Rectal smooth muscle tissue (tissue), 1 donor: Measurements from ENCODE around the gene DAO.
"Not testable (repeated sequence)": the region's sequence is repeated elsewhere in the genome, so short reads cannot be mapped to it uniquely, and the experiment has no call there.

ENCODE experiments used
- H3K27ac ChIP-seq: one replicate; pipeline ENCODE4 v1.7.0; 2013; ENCODE audit warnings: low read depth, low read length, inconsistent platforms
- H3K27me3 ChIP-seq: one replicate; pipeline ENCODE4 v1.7.0; 2013; ENCODE audit warnings: low read length; ENCODE audit not compliant: control insufficient read depth, insufficient read depth
- H3K36me3 ChIP-seq: one replicate; pipeline ENCODE4 v1.7.0; 2013; ENCODE audit warnings: low read length; ENCODE audit not compliant: control insufficient read depth, insufficient read depth
- H3K4me1 ChIP-seq: one replicate; pipeline ENCODE4 v1.7.0; 2013; ENCODE audit warnings: low read length; ENCODE audit not compliant: control insufficient read depth, insufficient read depth
- H3K4me3 ChIP-seq: one replicate; pipeline ENCODE4 v1.7.0; 2013; ENCODE audit warnings: low read length
- H3K9ac ChIP-seq: one replicate; pipeline ENCODE4 v1.7.0; 2013; ENCODE audit warnings: low read length

The DAO gene

DNA sequence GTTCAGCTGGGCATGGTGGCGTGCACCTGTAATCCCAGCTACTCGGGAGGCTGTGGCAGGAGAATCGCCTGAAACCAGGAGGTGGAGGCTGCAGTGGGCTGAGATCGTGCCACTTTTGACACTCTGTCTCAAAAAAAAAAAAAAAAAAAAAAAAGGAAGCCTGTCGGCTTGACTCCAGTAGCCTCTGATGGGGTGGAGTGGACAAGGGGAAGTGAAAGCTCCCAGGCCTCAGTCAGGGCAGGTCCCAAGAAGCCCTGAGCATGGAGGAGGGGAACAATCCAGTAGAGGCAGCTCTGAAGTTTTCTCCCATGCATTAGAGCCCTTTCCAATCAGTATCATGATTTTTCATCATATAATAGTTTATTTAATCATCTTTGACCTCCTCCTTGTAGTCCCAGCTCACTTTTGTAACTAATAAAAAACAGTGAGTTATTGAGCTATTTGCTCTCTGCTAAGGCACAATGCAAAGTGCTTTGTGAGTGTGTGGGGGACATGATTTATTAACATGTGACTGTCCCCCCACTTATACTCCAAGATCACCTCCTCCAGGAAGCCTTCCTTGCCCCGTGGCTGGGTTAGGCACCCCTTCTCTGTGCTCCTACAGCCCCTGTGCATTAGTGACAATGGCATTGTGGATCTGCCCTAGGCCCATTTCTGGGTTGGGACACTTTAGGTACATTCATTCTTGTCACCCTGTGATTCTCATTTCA, 17.9 kb upstream of the DAO start:
- H3K4me1 ChIP-seq = no peaks in the 10 kb centered on the region
- no peak overlapping the region for H3K27ac ChIP-seq
- no peaks in the 10 kb centered on the region for H3K36me3 ChIP-seq
- H3K27me3 ChIP-seq = no peaks in the 10 kb centered on the region
- no peak overlapping the region for H3K4me3 ChIP-seq
- no peak overlapping the region for H3K9ac ChIP-seq

DNA sequence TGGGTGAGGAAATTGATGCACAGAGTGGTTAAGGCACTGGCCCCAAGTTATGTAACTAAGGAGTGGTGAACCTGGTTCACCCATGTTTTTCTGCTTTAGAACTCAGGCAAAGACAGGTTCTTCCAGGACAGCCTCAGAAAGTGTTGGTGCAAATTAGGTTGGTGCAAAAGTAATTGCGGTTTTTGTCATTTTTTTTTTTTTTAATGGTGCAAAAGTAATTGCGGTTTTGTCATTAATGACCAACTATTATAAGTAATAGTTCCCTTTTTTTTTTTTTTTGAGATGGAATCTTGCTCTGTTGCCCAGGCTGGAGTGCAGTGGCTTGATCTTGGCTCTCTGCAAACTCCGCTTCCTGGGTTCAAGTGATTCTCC, 17.3 kb upstream of the DAO start:
- Histone ChIP-seq H3K9ac (no peak overlapping the region), H3K4me3 (no peak overlapping the region), H3K4me1 (no peaks in the 10 kb centered on the region), H3K36me3 (no peaks in the 10 kb centered on the region), H3K27ac (no peak overlapping the region), H3K27me3 (no peaks in the 10 kb centered on the region)

DNA sequence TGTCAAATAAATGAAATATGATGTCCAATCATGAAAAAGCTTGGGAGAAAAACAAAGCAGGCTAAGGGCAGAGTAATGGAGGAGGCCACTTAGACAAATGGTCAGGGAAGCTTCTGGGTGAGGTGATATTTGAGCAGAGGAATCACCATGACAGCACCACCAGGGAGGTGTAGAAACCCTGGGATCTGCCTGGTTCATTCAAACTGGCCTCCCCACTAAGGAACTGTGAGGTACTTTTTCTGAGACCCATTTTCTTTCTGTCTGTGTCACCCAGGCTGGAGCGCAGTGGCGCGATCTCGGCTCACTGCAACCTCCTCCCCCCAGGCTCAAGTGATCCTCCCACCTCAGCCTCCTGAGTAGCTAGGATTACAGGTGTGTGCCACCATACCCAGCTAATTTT, 14.7 kb upstream of the DAO start:
- Histone ChIP-seq H3K4me1 (no peaks in the 10 kb centered on the region), H3K27me3 (no peaks in the 10 kb centered on the region), H3K4me3 (no peak overlapping the region), H3K9ac (no peak overlapping the region), H3K36me3 (no peaks in the 10 kb centered on the region), H3K27ac (no peak overlapping the region)

DNA sequence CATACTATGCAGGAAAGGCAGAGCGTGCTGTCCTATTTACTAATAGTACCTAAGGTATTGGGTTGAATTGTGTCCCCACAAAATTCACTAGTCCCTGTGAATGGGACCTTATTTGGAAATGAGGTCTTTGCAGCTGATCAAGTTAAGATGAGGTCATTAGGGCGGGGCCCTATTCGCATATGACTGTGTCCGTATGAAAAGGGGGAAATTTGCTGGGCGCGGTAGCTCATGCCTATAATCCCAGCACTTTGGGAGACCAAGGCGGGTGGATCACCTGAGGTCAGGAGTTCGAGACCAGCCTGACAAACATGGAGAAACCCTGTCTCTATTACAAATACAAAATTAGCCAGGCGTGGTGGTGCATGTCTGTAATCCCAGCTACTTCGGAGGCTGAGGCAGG, 13.8 kb upstream of the DAO start:
- H3K4me1 ChIP-seq, H3K27me3 ChIP-seq, H3K36me3 ChIP-seq, H3K9ac ChIP-seq, H3K4me3 ChIP-seq, H3K27ac ChIP-seq: not testable (repeated sequence)

DNA sequence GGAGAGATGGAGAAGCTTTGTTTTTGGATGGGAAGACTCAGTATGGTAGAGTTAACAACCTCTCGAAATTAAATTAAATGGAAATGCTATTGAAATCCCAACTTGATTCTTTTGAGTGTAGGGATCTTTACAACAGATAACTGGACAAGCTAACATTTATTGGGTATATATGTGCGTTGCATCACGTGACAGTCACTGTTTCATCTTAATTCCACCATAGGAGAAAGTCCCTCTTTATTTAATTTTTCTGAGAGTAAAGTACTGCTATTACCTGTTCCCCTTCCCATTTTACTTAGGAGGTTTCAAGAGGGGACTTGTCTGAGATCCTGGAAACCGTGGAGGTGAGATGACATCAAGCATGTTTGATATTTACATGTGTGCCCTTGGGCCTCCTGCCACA, 11.1 kb upstream of the DAO start:
- no peaks in the 10 kb centered on the region for H3K36me3 ChIP-seq
- H3K4me3 ChIP-seq = no peak overlapping the region
- no peaks in the 10 kb centered on the region for H3K4me1 ChIP-seq
- H3K9ac ChIP-seq = no peak overlapping the region
- no peak overlapping the region for H3K27ac ChIP-seq
- no peaks in the 10 kb centered on the region for H3K27me3 ChIP-seq

DNA sequence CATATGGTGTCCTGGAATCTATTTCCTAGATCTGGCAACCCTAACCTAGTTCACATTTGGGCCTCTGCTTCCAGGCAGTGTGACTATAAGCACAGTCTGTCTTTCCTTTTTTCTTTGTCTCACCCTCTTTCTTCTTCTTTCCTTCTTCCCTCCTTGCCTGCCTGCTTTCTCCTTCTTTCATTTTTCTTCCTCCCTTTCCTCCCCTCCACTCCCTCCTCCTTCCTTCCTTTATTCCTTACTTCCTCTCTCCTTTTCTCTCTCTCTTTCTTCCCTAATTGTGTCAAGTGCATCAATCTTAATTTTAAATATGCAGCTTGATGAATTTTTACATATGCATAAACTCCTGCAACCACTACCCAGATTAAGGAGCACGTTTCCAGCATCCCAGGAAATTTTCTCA, 4.6 kb upstream of the DAO start:
- Histone ChIP-seq H3K27ac (no peak overlapping the region), H3K4me1 (no peaks in the 10 kb centered on the region), H3K36me3 (no peaks in the 10 kb centered on the region), H3K9ac (no peak overlapping the region), H3K4me3 (no peak overlapping the region), H3K27me3 (no peaks in the 10 kb centered on the region)

DNA sequence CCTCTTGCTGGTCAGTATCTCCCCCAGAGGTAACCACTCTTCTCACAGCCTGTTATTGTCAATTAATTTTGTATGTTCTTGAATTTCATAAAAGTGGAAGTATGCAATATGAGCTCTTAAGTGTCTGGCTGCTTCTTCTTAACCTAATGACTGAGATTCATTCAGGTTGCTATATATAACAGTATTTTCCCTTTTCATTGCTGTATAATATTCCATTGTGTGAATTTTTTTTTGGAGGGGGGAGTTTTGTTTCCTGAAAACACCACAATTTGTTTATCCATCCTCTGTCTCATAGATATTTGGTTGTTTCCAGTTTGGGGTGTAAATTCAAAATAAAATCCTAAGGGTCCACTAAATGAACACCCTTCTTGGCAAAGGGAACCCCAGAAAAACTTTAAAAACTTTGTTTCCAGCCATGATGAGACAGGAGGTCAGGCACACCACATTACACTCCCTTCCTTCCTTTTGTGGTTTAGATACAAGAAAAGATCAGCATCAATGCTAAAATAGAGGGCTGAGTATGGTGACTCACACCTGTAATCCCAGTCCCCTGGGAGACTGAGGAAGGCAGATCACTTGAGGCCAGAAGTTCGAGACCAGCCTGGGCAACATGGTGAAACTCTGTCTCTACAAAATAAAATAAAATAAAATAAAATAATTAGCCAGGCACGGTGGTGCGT, 4.1 kb upstream of the DAO start:
- no peak overlapping the region for H3K9ac ChIP-seq
- H3K4me1 ChIP-seq = no peaks in the 10 kb centered on the region
- H3K27me3 ChIP-seq = no peaks in the 10 kb centered on the region
- no peak overlapping the region for H3K27ac ChIP-seq
- H3K36me3 ChIP-seq = no peaks in the 10 kb centered on the region
- H3K4me3 ChIP-seq = no peak overlapping the region

DNA sequence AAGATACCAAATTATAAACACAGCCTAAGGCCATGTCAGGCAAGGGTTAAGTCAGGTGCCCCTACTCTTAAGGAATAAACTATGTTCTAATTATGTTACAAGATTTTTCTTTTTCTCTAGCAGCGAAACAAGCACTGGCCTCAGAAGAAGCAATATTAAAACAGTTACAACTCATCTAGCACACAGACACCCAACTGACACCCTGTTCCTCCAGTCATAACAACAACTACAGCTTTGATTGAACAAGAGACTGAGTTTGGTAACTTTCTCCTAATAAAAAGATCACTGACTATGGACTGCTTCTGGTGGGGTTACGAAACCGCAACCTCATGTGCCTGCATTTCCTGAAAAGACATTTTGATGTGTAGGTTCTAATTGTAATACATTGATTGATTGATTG, 3.3 kb upstream of the DAO start:
- H3K36me3 ChIP-seq = no peaks in the 10 kb centered on the region
- no peak overlapping the region for H3K9ac ChIP-seq
- no peak overlapping the region for H3K27ac ChIP-seq
- H3K27me3 ChIP-seq = no peaks in the 10 kb centered on the region
- H3K4me3 ChIP-seq = no peak overlapping the region
- H3K4me1 ChIP-seq = no peaks in the 10 kb centered on the region

DNA sequence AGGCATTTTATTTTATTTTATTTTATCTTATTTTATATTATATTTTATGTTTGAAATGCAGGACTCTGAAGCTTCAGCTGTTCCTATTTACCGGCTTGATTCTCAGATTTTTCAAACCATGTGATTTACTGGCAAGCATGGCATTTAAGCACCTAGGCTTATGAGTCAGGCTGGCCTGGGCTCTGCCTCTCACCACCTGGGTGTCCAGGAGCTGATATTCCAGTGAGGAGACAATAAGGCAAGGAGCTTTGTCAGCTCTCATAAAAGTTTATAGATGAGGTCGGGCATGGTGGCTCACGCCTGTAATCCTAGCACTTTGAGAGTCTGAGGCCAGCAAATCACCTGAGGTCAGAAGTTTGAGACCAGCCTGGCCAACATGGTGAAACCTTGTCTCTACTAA, 2.1 kb downstream of the DAO start:
- Histone ChIP-seq H3K27ac (no peak overlapping the region), H3K36me3 (no peaks in the 10 kb centered on the region), H3K4me3 (no peak overlapping the region), H3K27me3 (no peaks in the 10 kb centered on the region), H3K4me1 (no peaks in the 10 kb centered on the region), H3K9ac (no peak overlapping the region)

DNA sequence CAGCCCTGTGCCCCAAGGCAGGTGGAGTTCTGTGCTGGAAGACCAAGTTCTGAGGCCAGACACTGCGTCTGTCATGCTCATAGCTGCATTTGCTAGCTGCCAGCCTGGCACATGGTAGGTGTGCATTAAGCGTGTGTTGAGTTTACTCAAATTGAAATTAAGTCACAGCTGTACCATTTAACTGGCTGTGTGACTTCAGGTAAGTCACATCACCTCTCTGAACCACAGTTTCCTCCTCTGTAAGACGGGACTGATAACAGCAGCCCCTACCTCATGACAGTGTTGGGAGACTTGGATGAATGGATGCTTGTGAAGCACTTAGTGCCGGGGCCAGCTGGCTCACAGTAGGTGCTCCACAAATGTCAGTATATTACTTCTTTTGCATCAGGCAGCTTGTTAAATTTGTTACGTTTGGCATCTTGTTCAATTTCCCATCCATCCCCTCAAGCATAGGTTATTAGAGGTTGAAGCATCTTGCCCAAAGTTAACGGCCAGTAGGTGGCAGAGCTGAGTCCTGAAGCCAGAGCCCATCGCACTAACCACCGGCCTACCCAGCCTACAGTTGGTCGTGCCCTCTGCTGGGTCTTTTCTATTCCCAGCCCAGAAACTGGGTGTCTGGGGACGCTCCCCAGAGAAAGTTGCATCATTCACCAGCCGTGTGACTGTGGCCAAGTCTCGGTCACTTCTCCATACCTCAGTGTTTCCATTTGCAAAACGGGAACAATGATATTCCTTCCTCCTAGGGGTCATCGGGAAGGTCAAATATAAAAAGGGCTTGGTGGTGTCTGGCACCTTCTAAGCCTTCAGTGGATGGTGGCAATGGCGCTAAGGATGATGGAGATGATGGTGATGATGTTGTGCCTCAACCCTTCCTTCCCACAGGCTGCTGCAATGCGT, 4.5 kb downstream of the DAO start:
- H3K36me3 ChIP-seq = no peaks in the 10 kb centered on the region
- no peak overlapping the region for H3K9ac ChIP-seq
- no peaks in the 10 kb centered on the region for H3K4me1 ChIP-seq
- H3K27me3 ChIP-seq = no peaks in the 10 kb centered on the region
- H3K27ac ChIP-seq = no peak overlapping the region
- no peak overlapping the region for H3K4me3 ChIP-seq

DNA sequence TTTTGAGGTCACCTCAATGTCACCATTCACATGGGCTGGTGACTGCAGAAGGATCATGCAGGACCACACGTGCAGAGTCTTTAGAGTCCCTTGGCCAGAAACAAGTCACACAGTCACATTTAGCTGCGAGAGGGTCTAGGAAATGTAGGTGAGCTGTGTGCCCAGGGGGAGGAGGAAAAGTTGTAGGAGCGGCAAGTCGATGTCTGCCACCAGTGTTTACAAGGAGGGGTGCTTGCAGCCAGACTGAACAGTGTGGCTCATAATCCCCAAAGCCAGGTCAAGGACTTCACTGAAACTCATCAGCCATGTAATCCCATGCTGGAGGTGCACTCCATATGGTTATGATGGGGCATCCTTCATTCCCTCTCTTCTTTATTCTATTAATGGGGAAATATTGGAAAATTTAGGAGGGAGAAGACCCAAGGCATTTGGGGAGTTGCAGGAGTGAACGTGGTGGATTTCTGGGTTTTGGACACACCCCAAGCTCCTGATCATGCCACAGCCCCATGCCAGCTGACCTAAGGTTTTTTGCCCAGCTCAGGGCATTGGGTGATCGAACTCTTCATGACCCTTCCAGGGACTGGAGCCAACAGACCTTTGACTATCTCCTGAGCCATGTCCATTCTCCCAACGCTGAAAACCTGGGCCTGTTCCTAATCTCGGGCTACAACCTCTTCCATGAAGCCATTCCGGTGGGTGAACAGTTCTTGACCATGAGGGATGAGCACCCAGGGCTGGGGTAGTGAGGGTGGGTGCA, 7.2 kb downstream of the DAO start:
- H3K36me3 ChIP-seq = no peaks in the 10 kb centered on the region
- no peak overlapping the region for H3K27ac ChIP-seq
- H3K4me1 ChIP-seq = no peaks in the 10 kb centered on the region
- no peaks in the 10 kb centered on the region for H3K27me3 ChIP-seq
- H3K9ac ChIP-seq = no peak overlapping the region
- no peak overlapping the region for H3K4me3 ChIP-seq

DNA sequence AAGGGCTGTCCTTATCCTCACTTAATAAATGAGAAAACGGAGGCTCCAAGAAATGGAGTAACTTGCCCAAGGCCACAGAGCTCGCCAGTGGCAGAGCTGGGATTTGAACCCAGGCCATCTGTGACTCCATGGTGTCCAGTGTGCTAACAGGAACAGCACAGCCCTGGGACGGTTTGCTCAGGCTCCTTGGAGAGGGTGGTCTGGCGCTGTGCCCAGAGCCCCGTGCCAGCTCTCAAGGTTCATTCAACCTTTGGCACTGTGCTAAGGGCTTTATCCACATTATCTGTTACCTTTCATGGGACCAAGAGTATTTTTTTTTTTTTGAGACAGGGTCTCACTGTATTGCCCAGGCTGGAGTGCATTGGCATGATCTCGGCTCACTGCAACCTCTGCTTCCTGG, 8.1 kb downstream of the DAO start:
- no peak overlapping the region for H3K4me3 ChIP-seq
- H3K27ac ChIP-seq = no peak overlapping the region
- no peak overlapping the region for H3K9ac ChIP-seq

More for the DNA sequence above, 8.1 kb downstream of the DAO start:
- Histone ChIP-seq H3K36me3 (no peaks in the 10 kb centered on the region), H3K4me1 (no peaks in the 10 kb centered on the region), H3K27me3 (no peaks in the 10 kb centered on the region)
